Measurements from ENCODE around the gene RAI1.

Gene RAI1

GRCh38 chr17:17701112-17701511, 19.9 kb downstream of the RAI1 start:
- ATAC-seq (replicated peaks; ENCODE audit: extremely low read depth, poor library complexity, severe bottlenecking) (no peak), DNase-seq (ENCODE audit: low spot score in 2 of 2) (no peak)
- Mint-ChIP-seq H3K27ac (ENCODE audit: low read depth) (peak overlapping the region; percentile 29), H3K27me3 (no peaks in the 10 kb centered on the region), H3K4me3 (no peak overlapping the region), H3K9me3 (no peaks in the 10 kb centered on the region), H3K4me1 (peaks cover 33% of the 10 kb centered on the region), H3K36me3 (ENCODE audit: insufficient read depth) (peaks cover 14% of the 10 kb centered on the region)

- Mint-ChIP-seq H3K27me3 (no peaks in the 10 kb centered on the region), H3K27ac (ENCODE audit: low read depth) (no peak overlapping the region), H3K9me3 (no peaks in the 10 kb centered on the region), H3K4me3 (no peak overlapping the region), H3K36me3 (ENCODE audit: insufficient read depth) (peaks cover 14% of the 10 kb centered on the region), H3K4me1 (peaks cover 35% of the 10 kb centered on the region)
- DNase-seq (ENCODE audit: low spot score in 2 of 2) = no peak
- no peak for ATAC-seq (replicated peaks; ENCODE audit: extremely low read depth, poor library complexity, severe bottlenecking)
Measured at GRCh38 chr17:17701658-17702057, 20.4 kb downstream of the RAI1 start.

GRCh38 chr17:17702449-17703139, 21.3 kb downstream of the RAI1 start:
- H3K4me1 Mint-ChIP-seq = peaks cover 26% of the 10 kb centered on the region
- no peak overlapping the region for H3K4me3 Mint-ChIP-seq
- no peaks in the 10 kb centered on the region for H3K27me3 Mint-ChIP-seq
- H3K36me3 Mint-ChIP-seq (ENCODE audit: insufficient read depth) = peaks cover 14% of the 10 kb centered on the region
- ATAC-seq (replicated peaks; ENCODE audit: extremely low read depth, poor library complexity, severe bottlenecking) (no peak), DNase-seq (ENCODE audit: low spot score in 2 of 2) (no peak)
- H3K9me3 Mint-ChIP-seq = no peaks in the 10 kb centered on the region
- no peak overlapping the region for H3K27ac Mint-ChIP-seq (ENCODE audit: low read depth)

GRCh38 chr17:17703140-17703919, 22.1 kb downstream of the RAI1 start:
- peaks cover 28% of the 10 kb centered on the region for H3K4me1 Mint-ChIP-seq
- peaks cover 14% of the 10 kb centered on the region for H3K36me3 Mint-ChIP-seq (ENCODE audit: insufficient read depth)
- no peak for ATAC-seq (replicated peaks; ENCODE audit: extremely low read depth, poor library complexity, severe bottlenecking)
- H3K9me3 Mint-ChIP-seq = no peaks in the 10 kb centered on the region
- no peaks in the 10 kb centered on the region for H3K27me3 Mint-ChIP-seq
- H3K4me3 Mint-ChIP-seq = no peak overlapping the region
- no peak overlapping the region for H3K27ac Mint-ChIP-seq (ENCODE audit: low read depth)
- no peak for DNase-seq (ENCODE audit: low spot score in 2 of 2)

- Mint-ChIP-seq H3K4me3 (no peak overlapping the region), H3K36me3 (ENCODE audit: insufficient read depth) (peaks cover 14% of the 10 kb centered on the region), H3K27ac (ENCODE audit: low read depth) (no peak overlapping the region), H3K9me3 (no peaks in the 10 kb centered on the region), H3K27me3 (no peaks in the 10 kb centered on the region), H3K4me1 (peaks cover 28% of the 10 kb centered on the region)
- ATAC-seq (replicated peaks; ENCODE audit: extremely low read depth, poor library complexity, severe bottlenecking) (no peak), DNase-seq (ENCODE audit: low spot score in 2 of 2) (no peak)
Measured at GRCh38 chr17:17704931-17705330, 23.7 kb downstream of the RAI1 start.

GRCh38 chr17:17706140-17707060, 25.1 kb downstream of the RAI1 start:
- Mint-ChIP-seq H3K4me3 (no peak overlapping the region), H3K9me3 (no peaks in the 10 kb centered on the region), H3K4me1 (peaks cover 23% of the 10 kb centered on the region), H3K27me3 (no peaks in the 10 kb centered on the region), H3K36me3 (ENCODE audit: insufficient read depth) (peaks cover 14% of the 10 kb centered on the region), H3K27ac (ENCODE audit: low read depth) (peak overlapping the region; percentile 75)
- ATAC-seq (replicated peaks; ENCODE audit: extremely low read depth, poor library complexity, severe bottlenecking) = no peak
- DNase-seq (ENCODE audit: low spot score in 2 of 2) = no peak

GRCh38 chr17:17708295-17708694, 27.0 kb downstream of the RAI1 start:
- no peak overlapping the region for H3K27ac Mint-ChIP-seq (ENCODE audit: low read depth)
- no peak overlapping the region for H3K4me3 Mint-ChIP-seq

GRCh38 chr17:17708816-17709215, 27.6 kb downstream of the RAI1 start:
- Mint-ChIP-seq H3K4me3 (no peak overlapping the region), H3K36me3 (ENCODE audit: insufficient read depth) (peaks cover 6% of the 10 kb centered on the region), H3K27me3 (no peaks in the 10 kb centered on the region), H3K4me1 (peaks cover 22% of the 10 kb centered on the region), H3K27ac (ENCODE audit: low read depth) (no peak overlapping the region), H3K9me3 (no peaks in the 10 kb centered on the region)
- DNase-seq (ENCODE audit: low spot score in 2 of 2) (no peak), ATAC-seq (replicated peaks; ENCODE audit: extremely low read depth, poor library complexity, severe bottlenecking) (no peak)

More at GRCh38 chr17:17708295-17708694, 27.0 kb downstream of the RAI1 start:
- no peak for DNase-seq (ENCODE audit: low spot score in 2 of 2)
- peaks cover 8% of the 10 kb centered on the region for H3K36me3 Mint-ChIP-seq (ENCODE audit: insufficient read depth)
- H3K4me1 Mint-ChIP-seq = peaks cover 22% of the 10 kb centered on the region
- no peaks in the 10 kb centered on the region for H3K9me3 Mint-ChIP-seq
- H3K27me3 Mint-ChIP-seq = no peaks in the 10 kb centered on the region
- ATAC-seq (replicated peaks; ENCODE audit: extremely low read depth, poor library complexity, severe bottlenecking) = no peak

- ATAC-seq (replicated peaks; ENCODE audit: extremely low read depth, poor library complexity, severe bottlenecking) (no peak), DNase-seq (ENCODE audit: low spot score in 2 of 2) (no peak)
- H3K27ac Mint-ChIP-seq (ENCODE audit: low read depth) = no peak overlapping the region
- H3K36me3 Mint-ChIP-seq (ENCODE audit: insufficient read depth) = peaks cover 5% of the 10 kb centered on the region
- H3K4me1 Mint-ChIP-seq = peaks cover 24% of the 10 kb centered on the region
- H3K27me3 Mint-ChIP-seq = no peaks in the 10 kb centered on the region
- no peak overlapping the region for H3K4me3 Mint-ChIP-seq
- no peaks in the 10 kb centered on the region for H3K9me3 Mint-ChIP-seq
Measured at GRCh38 chr17:17709815-17710321, 28.6 kb downstream of the RAI1 start.

GRCh38 chr17:17710355-17710727, 29.1 kb downstream of the RAI1 start:
- ATAC-seq (replicated peaks; ENCODE audit: extremely low read depth, poor library complexity, severe bottlenecking) (no peak), DNase-seq (ENCODE audit: low spot score in 2 of 2) (no peak)
- Mint-ChIP-seq H3K27me3 (no peaks in the 10 kb centered on the region), H3K4me3 (no peak overlapping the region), H3K36me3 (ENCODE audit: insufficient read depth) (peaks cover 2% of the 10 kb centered on the region), H3K4me1 (peaks cover 28% of the 10 kb centered on the region), H3K27ac (ENCODE audit: low read depth) (no peak overlapping the region), H3K9me3 (no peaks in the 10 kb centered on the region)

- no peaks in the 10 kb centered on the region for H3K9me3 Mint-ChIP-seq
- no peak for ATAC-seq (replicated peaks; ENCODE audit: extremely low read depth, poor library complexity, severe bottlenecking)
Measured at GRCh38 chr17:17710728-17711541, 29.7 kb downstream of the RAI1 start.

More at GRCh38 chr17:17710728-17711541, 29.7 kb downstream of the RAI1 start:
- DNase-seq (ENCODE audit: low spot score in 2 of 2) = no peak
- Mint-ChIP-seq H3K27ac (ENCODE audit: low read depth) (no peak overlapping the region), H3K4me3 (no peak overlapping the region), H3K27me3 (no peaks in the 10 kb centered on the region), H3K36me3 (ENCODE audit: insufficient read depth) (peaks cover 2% of the 10 kb centered on the region), H3K4me1 (peaks cover 34% of the 10 kb centered on the region)
